ENCODE data around the gene SH2D1B.

The SH2D1B gene

GRCh38 chr1:162369571-162369970 lies 42.4 kb downstream of the SH2D1B start:
- H3K4me3 ChIP-seq (ENCODE audit: low read depth, low read length), result no peak overlapping the region
- DNase-seq (ENCODE audit: low read depth), result no peak
- TF ChIP-seq CTCF (IDR thresholded peaks at IDR 0.05; ENCODE audit: control insufficient read depth, extremely low read depth, insufficient read depth), result no peak

- H3K4me3 ChIP-seq (ENCODE audit: low read depth, low read length), result no peak overlapping the region
- no peak for TF ChIP-seq CTCF (IDR thresholded peaks at IDR 0.05; ENCODE audit: control insufficient read depth, extremely low read depth, insufficient read depth)
- DNase-seq (ENCODE audit: low read depth), result no peak
These were observed 43.5 kb downstream of the SH2D1B start for GRCh38 chr1:162368451-162368850.

GRCh38 chr1:162367772-162368171 lies 44.2 kb downstream of the SH2D1B start:
- DNase-seq (ENCODE audit: low read depth), result no peak
- TF ChIP-seq CTCF (IDR thresholded peaks at IDR 0.05; ENCODE audit: control insufficient read depth, extremely low read depth, insufficient read depth), result no peak
- H3K4me3 ChIP-seq (ENCODE audit: low read depth, low read length), result no peak overlapping the region

- H3K4me3 ChIP-seq (ENCODE audit: low read depth, low read length), result no peak overlapping the region
- no peak for DNase-seq (ENCODE audit: low read depth)
- no peak for TF ChIP-seq CTCF (IDR thresholded peaks at IDR 0.05; ENCODE audit: control insufficient read depth, extremely low read depth, insufficient read depth)
These were observed 44.9 kb downstream of the SH2D1B start for GRCh38 chr1:162367073-162367472.

GRCh38 chr1:162366671-162367070 lies 45.3 kb downstream of the SH2D1B start:
- H3K4me3 ChIP-seq (ENCODE audit: low read depth, low read length), result no peak overlapping the region
- TF ChIP-seq CTCF (IDR thresholded peaks at IDR 0.05; ENCODE audit: control insufficient read depth, extremely low read depth, insufficient read depth), result no peak

GRCh38 chr1:162366149-162366548 lies 45.8 kb downstream of the SH2D1B start:
- H3K4me3 ChIP-seq (ENCODE audit: low read depth, low read length), result no peak overlapping the region
- DNase-seq (ENCODE audit: low read depth), result no peak
- TF ChIP-seq CTCF (IDR thresholded peaks at IDR 0.05; ENCODE audit: control insufficient read depth, extremely low read depth, insufficient read depth), result no peak

More at GRCh38 chr1:162366671-162367070, 45.3 kb downstream of the SH2D1B start:
- no peak for DNase-seq (ENCODE audit: low read depth)

- no peak overlapping the region for H3K4me3 ChIP-seq (ENCODE audit: low read depth, low read length)
- DNase-seq (ENCODE audit: low read depth), result no peak
- TF ChIP-seq CTCF (IDR thresholded peaks at IDR 0.05; ENCODE audit: control insufficient read depth, extremely low read depth, insufficient read depth), result no peak
These were observed 46.5 kb downstream of the SH2D1B start for GRCh38 chr1:162365284-162366020.

Data from LNCaP clone FGC (cell line).